Astrocyte (in vitro differentiated cells and primary cell): ENCODE data around the gene ZNF234. TPM values are rescaled to one million over a fixed set of nuclear protein-coding genes. Genes with fewer than 3 reads are reported as not detected.

Source experiments
- DNase-seq: peaks from one replicate; pipeline ENCODE4 v3.0.0-alpha.2; 2010; ENCODE audit warnings: low read depth
- FAIRE-seq: peaks from 2 replicates; lab custom pipeline; 2011; peaks lifted over from hg19 to GRCh38; lab: Jason Lieb, UNC
- H2AFZ ChIP-seq: 2 replicates; pipeline ENCODE4 v1.6.0; 2012; ENCODE audit warnings: low read depth, low read length, inconsistent platforms
- H3K27ac ChIP-seq: 2 replicates; pipeline ENCODE4 v1.5.1; 2011; ENCODE audit warnings: low read depth, low read length, inconsistent platforms
- H3K27me3 ChIP-seq: 2 replicates; pipeline ENCODE4 v1.6.0; 2011; ENCODE audit warnings: low read length, inconsistent platforms; ENCODE audit not compliant: insufficient read depth
- H3K36me3 ChIP-seq: 2 replicates; pipeline ENCODE4 v1.5.1; 2011; ENCODE audit warnings: low read length, inconsistent platforms; ENCODE audit not compliant: insufficient read depth
- H3K4me1 ChIP-seq: 2 replicates; pipeline ENCODE4 v1.5.1; 2011; ENCODE audit warnings: low read length, inconsistent platforms; ENCODE audit not compliant: insufficient read depth
- H3K4me2 ChIP-seq: 2 replicates; pipeline ENCODE4 v1.6.0; 2012; ENCODE audit warnings: low read length, inconsistent platforms
- H3K4me3 ChIP-seq: 2 replicates; pipeline ENCODE4 v1.5.1; 2011; ENCODE audit warnings: low read depth, mild to moderate bottlenecking, low read length, inconsistent platforms; ENCODE audit not compliant: insufficient read depth
- H3K79me2 ChIP-seq: 2 replicates; pipeline ENCODE4 v1.6.0; 2012; ENCODE audit warnings: mild to moderate bottlenecking, low read length, inconsistent platforms; ENCODE audit not compliant: insufficient read depth
- H3K9ac ChIP-seq: 2 replicates; pipeline ENCODE4 v1.6.0; 2012; ENCODE audit warnings: mild to moderate bottlenecking, low read length, inconsistent platforms
- H3K9me3 ChIP-seq: 2 replicates; pipeline ENCODE4 v1.5.1; 2012; ENCODE audit warnings: low read depth, mild to moderate bottlenecking, low read length, inconsistent platforms; ENCODE audit not compliant: insufficient read depth
- H4K20me1 ChIP-seq: 2 replicates; pipeline ENCODE4 v1.6.0; 2012; ENCODE audit warnings: low read length, inconsistent platforms; ENCODE audit not compliant: insufficient read depth
- H3K27ac Mint-ChIP-seq: one replicate; pipeline ENCODE4 v1.8.0; 2021; ENCODE audit warnings: mild to moderate bottlenecking, mixed read lengths; ENCODE audit not compliant: unreplicated experiment
- H3K27me3 Mint-ChIP-seq: one replicate; pipeline ENCODE4 v1.8.0; 2021; ENCODE audit warnings: low read depth, mixed read lengths; ENCODE audit not compliant: unreplicated experiment
- H3K36me3 Mint-ChIP-seq: one replicate; pipeline ENCODE4 v1.8.0; 2021; ENCODE audit warnings: low read depth, mixed read lengths; ENCODE audit not compliant: unreplicated experiment
- H3K4me1 Mint-ChIP-seq: one replicate; pipeline ENCODE4 v1.8.0; 2021; ENCODE audit warnings: low read depth, mixed read lengths; ENCODE audit not compliant: unreplicated experiment
- H3K4me3 Mint-ChIP-seq: one replicate; pipeline ENCODE4 v1.8.0; 2021; ENCODE audit warnings: mild to moderate bottlenecking, moderate library complexity, mixed read lengths; ENCODE audit not compliant: unreplicated experiment
- H3K9me3 Mint-ChIP-seq: one replicate; pipeline ENCODE4 v1.8.0; 2021; ENCODE audit warnings: mild to moderate bottlenecking, mixed read lengths; ENCODE audit not compliant: unreplicated experiment
- CTCF ChIP-seq: IDR thresholded peaks from 2 replicates; pipeline ENCODE4 v1.5.1; 2011; ENCODE audit warnings: low read depth, mild to moderate bottlenecking, inconsistent platforms, low read length, moderate library complexity; ENCODE audit not compliant: insufficient read depth
- EZH2 ChIP-seq: IDR thresholded peaks from 2 replicates; pipeline ENCODE4 v1.6.1; 2012; ENCODE audit warnings: mild to moderate bottlenecking, low read length, inconsistent platforms; ENCODE audit not compliant: insufficient read depth
- total RNA-seq: library from RNA; stranded (reverse); gene quantifications from 2 replicates; pipeline ENCODE4 v1.2.1, GENCODE V29; 2021

ZNF234 gene
- total RNA-seq, 1 donor from 2014 or later: 11.6 TPM

GRCh38 chr19:44156475-44156874 is 15.1 kb downstream of the ZNF234 start:
- no peaks in the 10 kb centered on the region for H3K27me3 Mint-ChIP-seq
- no peak overlapping the region for H3K27ac ChIP-seq
- no peak overlapping the region for H2AFZ ChIP-seq
- no peaks in the 10 kb centered on the region for H3K4me1 Mint-ChIP-seq
- H3K9ac ChIP-seq: no peak overlapping the region
- H3K79me2 ChIP-seq: no peaks in the 10 kb centered on the region
- peaks cover 44% of the 10 kb centered on the region for H3K36me3 ChIP-seq
- TF ChIP-seq CTCF: no peak
- no peak for TF ChIP-seq EZH2
- no peaks in the 10 kb centered on the region for H3K4me1 ChIP-seq
- no peak for FAIRE-seq
- no peak overlapping the region for H3K27ac Mint-ChIP-seq
- no peaks in the 10 kb centered on the region for H4K20me1 ChIP-seq
- peaks cover 23% of the 10 kb centered on the region for H3K9me3 ChIP-seq
- H3K4me3 ChIP-seq: peak overlapping the region; percentile 2
- H3K4me2 ChIP-seq: no peak overlapping the region
- H3K27me3 ChIP-seq: no peaks in the 10 kb centered on the region
- DNase-seq: no peak
- H3K4me3 Mint-ChIP-seq: no peak overlapping the region
- H3K36me3 Mint-ChIP-seq: peaks cover 49% of the 10 kb centered on the region
- peaks cover 26% of the 10 kb centered on the region for H3K9me3 Mint-ChIP-seq

- Mint-ChIP-seq H3K27me3 (no peaks in the 10 kb centered on the region), H3K4me1 (peaks cover 23% of the 10 kb centered on the region), H3K27ac (no peak overlapping the region), H3K9me3 (no peaks in the 10 kb centered on the region), H3K4me3 (peak overlapping the region; percentile 99), H3K36me3 (peaks cover 9% of the 10 kb centered on the region)
- peaks cover 13% of the 10 kb centered on the region for H3K36me3 ChIP-seq
- H4K20me1 ChIP-seq: no peaks in the 10 kb centered on the region
- no peaks in the 10 kb centered on the region for H3K9me3 ChIP-seq
- H3K9ac ChIP-seq: no peak overlapping the region
- FAIRE-seq: no peak
- H3K4me3 ChIP-seq: no peak overlapping the region
- H3K4me1 ChIP-seq: peaks cover 3% of the 10 kb centered on the region
- TF ChIP-seq EZH2: no peak
- TF ChIP-seq CTCF: no peak
- H2AFZ ChIP-seq: no peak overlapping the region
- H3K79me2 ChIP-seq: peaks cover 30% of the 10 kb centered on the region
- H3K4me2 ChIP-seq: no peak overlapping the region
- no peak for DNase-seq
- H3K27ac ChIP-seq: no peak overlapping the region
- no peaks in the 10 kb centered on the region for H3K27me3 ChIP-seq
Observed at GRCh38 chr19:44163789-44164188, 22.4 kb downstream of the ZNF234 start.

- H3K9me3 Mint-ChIP-seq: no peaks in the 10 kb centered on the region
- H2AFZ ChIP-seq: peak overlapping the region; percentile 90
- DNase-seq (no peak), FAIRE-seq (no peak)
- H3K9ac ChIP-seq: peak overlapping the region; percentile 91
- peak overlapping the region; percentile 91 for H3K27ac ChIP-seq
- no peaks in the 10 kb centered on the region for H4K20me1 ChIP-seq
- peak overlapping the region; percentile 99 for H3K27ac Mint-ChIP-seq
- H3K4me1 Mint-ChIP-seq: peaks cover 23% of the 10 kb centered on the region
- H3K79me2 ChIP-seq: peaks cover 34% of the 10 kb centered on the region
- peak overlapping the region; percentile 89 for H3K4me3 ChIP-seq
- peak overlapping the region; percentile 99 for H3K4me3 Mint-ChIP-seq
- no peaks in the 10 kb centered on the region for H3K27me3 ChIP-seq
- H3K36me3 Mint-ChIP-seq: peaks cover 10% of the 10 kb centered on the region
- peaks cover 13% of the 10 kb centered on the region for H3K36me3 ChIP-seq
- no peaks in the 10 kb centered on the region for H3K27me3 Mint-ChIP-seq
- no peaks in the 10 kb centered on the region for H3K9me3 ChIP-seq
- TF ChIP-seq CTCF (no peak), EZH2 (no peak)
- H3K4me2 ChIP-seq: peak overlapping the region; percentile 89
- peaks cover 3% of the 10 kb centered on the region for H3K4me1 ChIP-seq
Observed at GRCh38 chr19:44164327-44164672, 22.9 kb downstream of the ZNF234 start.
